HEK293 (cell line): ENCODE data around the gene C16orf74.

Source experiments
- CTCF ChIA-PET: fragments of 350-600 bp; formaldehyde crosslinking; extraction: SDS; loops from one replicate; lab custom pipeline; 2021; ENCODE audit warnings: antibody characterized with exemption; lab: Yijun Ruan, JAX
- POLR2A ChIA-PET: fragments of 300-600 bp; formaldehyde crosslinking; extraction: SDS; loops from one replicate; lab custom pipeline; 2020; ENCODE audit warnings: antibody characterized with exemption, inconsistent platforms; lab: Yijun Ruan, JAX
- H3K27ac ChIP-seq: fragments of 200-500 bp; sonication (Bioruptor generic); 2 replicates; pipeline ENCODE4 v1.5.1; 2014; ENCODE audit warnings: low read depth, low read length, control low read depth, inconsistent platforms; ENCODE audit errors: extremely low read depth
- H3K36me3 ChIP-seq, 2 experiments: fragments of 200-500 bp in 1 of 2; sonication (Bioruptor generic) in 1 of 2; 1 replicate in 1 of 2; 2 replicates in 1 of 2; pipeline ENCODE4 v1.5.1; 2014 to 2017; ENCODE audit warnings: inconsistent platforms in 2 of 2, low read length in 2 of 2; ENCODE audit not compliant: control insufficient read depth in 2 of 2, insufficient read depth in 1 of 2
- H3K4me1 ChIP-seq: fragments of 200-500 bp; sonication (Bioruptor generic); 2 replicates; pipeline ENCODE4 v1.5.1; 2014; ENCODE audit warnings: mild to moderate bottlenecking, low read length, inconsistent platforms; ENCODE audit not compliant: control insufficient read depth, insufficient read depth
- H3K4me3 ChIP-seq: 2 replicates; pipeline ENCODE4 v1.5.1; 2011; ENCODE audit warnings: low read depth, mild to moderate bottlenecking, control low read depth, low read length, moderate library complexity
- H3K9me3 ChIP-seq: fragments of 200-500 bp; sonication (Bioruptor generic); 2 replicates; pipeline ENCODE4 v1.5.1; 2014; ENCODE audit warnings: low read depth, low read length, inconsistent platforms; ENCODE audit not compliant: control insufficient read depth, insufficient read depth
- ZFP37 ChIP-seq: fragments of 450-650 bp; formaldehyde crosslinking; IDR thresholded peaks from 2 replicates; pipeline ENCODE4 v1.5.1; 2016; ENCODE audit warnings: missing biosample characterization, missing genetic modification characterization
- ZNF19 ChIP-seq: fragments of 450-650 bp; formaldehyde crosslinking; IDR thresholded peaks from 2 replicates; pipeline ENCODE4; 2016; ENCODE audit warnings: missing biosample characterization, missing genetic modification characterization, low read depth
- ZNF239 ChIP-seq: fragments of 450-650 bp; formaldehyde crosslinking; IDR thresholded peaks from 2 replicates; pipeline ENCODE4 v1.5.1; 2016; ENCODE audit warnings: missing biosample characterization, missing genetic modification characterization
- ZNF660 ChIP-seq: fragments of 450-650 bp; IDR thresholded peaks from 2 replicates; pipeline ENCODE4 v1.5.1; 2018; ENCODE audit warnings: missing biosample characterization, mild to moderate bottlenecking, missing genetic modification characterization
- ZSCAN30 ChIP-seq: fragments of 450-650 bp; IDR thresholded peaks from 2 replicates; pipeline ENCODE4 v1.5.1; 2018; ENCODE audit warnings: missing biosample characterization, mild to moderate bottlenecking, missing genetic modification characterization, moderate library complexity
- TF ChIP-seq, protein P1 (sequence below): fragments of 450-650 bp; formaldehyde crosslinking; IDR thresholded peaks from 2 replicates; pipeline ENCODE4 v1.5.1; 2016; ENCODE audit warnings: missing biosample characterization, missing genetic modification characterization
- TF ChIP-seq, protein P2 (sequence below): fragments of 450-650 bp; formaldehyde crosslinking; IDR thresholded peaks from 2 replicates; pipeline ENCODE4 v1.5.1; 2016; ENCODE audit warnings: missing biosample characterization, missing genetic modification characterization
- TF ChIP-seq, protein P3 (sequence below): fragments of 450-650 bp; formaldehyde crosslinking; IDR thresholded peaks from 2 replicates; pipeline ENCODE4 v1.5.1; 2016; ENCODE audit warnings: missing biosample characterization, missing genetic modification characterization
- TF ChIP-seq, protein P4 (sequence below): fragments of 450-650 bp; formaldehyde crosslinking; IDR thresholded peaks from 2 replicates; pipeline ENCODE4 v1.5.1; 2016; ENCODE audit warnings: missing biosample characterization, missing genetic modification characterization
- TF ChIP-seq, protein P5 (sequence below): fragments of 450-650 bp; formaldehyde crosslinking; IDR thresholded peaks from 2 replicates; pipeline ENCODE4 v1.5.1; 2016; ENCODE audit warnings: missing biosample characterization, missing genetic modification characterization
- TF ChIP-seq, protein P6 (sequence below): fragments of 450-650 bp; formaldehyde crosslinking; IDR thresholded peaks from 2 replicates; pipeline ENCODE4 v1.5.1; 2016; ENCODE audit warnings: missing biosample characterization, missing genetic modification characterization

Gene C16orf74

DNA sequence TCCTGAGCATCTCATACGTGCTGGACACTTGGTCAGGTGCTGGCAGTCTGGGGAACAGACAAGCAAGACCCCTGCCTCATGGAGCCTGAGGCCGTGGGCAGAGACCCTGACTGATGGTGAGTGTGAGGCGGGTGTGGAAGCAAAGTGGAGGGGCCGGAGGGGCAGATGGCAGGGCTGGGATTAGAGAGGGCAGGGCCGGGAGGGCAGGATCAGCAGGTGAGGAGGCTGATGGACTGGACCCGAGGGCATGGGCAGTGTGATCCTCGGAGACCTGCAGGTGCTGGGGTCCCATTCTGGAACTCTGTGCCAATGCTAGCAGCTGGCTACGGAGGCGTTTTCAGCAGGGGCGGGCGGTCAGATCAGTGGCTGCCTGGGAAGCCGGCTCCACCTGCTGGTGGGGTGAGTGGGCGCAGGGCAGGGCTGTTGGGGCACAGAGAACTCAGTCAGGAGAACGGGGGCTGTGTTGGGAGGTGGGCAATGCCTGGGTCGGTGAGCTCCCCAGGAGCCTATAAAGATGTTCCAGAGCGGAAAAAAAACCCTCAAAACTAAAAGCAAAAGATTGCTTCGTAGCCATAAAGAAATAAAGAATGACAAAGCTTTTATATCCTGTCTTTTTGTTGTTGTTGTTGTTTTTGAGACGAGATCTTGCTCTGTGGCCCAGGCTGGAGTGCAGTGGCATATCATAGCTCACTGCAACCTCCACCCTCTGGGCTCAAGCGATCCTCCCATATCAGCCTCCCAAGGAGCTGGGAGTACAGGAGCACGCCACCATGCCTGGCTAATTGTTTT is 8.9 kb upstream of the C16orf74 start (continued):
- TF ChIP-seq, protein P1, sequence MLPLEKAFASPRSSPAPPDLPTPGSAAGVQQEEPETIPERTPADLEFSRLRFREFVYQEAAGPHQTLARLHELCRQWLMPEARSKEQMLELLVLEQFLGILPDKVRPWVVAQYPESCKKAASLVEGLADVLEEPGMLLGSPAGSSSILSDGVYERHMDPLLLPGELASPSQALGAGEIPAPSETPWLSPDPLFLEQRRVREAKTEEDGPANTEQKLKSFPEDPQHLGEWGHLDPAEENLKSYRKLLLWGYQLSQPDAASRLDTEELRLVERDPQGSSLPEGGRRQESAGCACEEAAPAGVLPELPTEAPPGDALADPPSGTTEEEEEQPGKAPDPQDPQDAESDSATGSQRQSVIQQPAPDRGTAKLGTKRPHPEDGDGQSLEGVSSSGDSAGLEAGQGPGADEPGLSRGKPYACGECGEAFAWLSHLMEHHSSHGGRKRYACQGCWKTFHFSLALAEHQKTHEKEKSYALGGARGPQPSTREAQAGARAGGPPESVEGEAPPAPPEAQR (tag by site-specific recombination): no peak
- TF ChIP-seq, protein P2, sequence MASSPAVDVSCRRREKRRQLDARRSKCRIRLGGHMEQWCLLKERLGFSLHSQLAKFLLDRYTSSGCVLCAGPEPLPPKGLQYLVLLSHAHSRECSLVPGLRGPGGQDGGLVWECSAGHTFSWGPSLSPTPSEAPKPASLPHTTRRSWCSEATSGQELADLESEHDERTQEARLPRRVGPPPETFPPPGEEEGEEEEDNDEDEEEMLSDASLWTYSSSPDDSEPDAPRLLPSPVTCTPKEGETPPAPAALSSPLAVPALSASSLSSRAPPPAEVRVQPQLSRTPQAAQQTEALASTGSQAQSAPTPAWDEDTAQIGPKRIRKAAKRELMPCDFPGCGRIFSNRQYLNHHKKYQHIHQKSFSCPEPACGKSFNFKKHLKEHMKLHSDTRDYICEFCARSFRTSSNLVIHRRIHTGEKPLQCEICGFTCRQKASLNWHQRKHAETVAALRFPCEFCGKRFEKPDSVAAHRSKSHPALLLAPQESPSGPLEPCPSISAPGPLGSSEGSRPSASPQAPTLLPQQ (tag by site-specific recombination): no peak
- TF ChIP-seq, protein P3, sequence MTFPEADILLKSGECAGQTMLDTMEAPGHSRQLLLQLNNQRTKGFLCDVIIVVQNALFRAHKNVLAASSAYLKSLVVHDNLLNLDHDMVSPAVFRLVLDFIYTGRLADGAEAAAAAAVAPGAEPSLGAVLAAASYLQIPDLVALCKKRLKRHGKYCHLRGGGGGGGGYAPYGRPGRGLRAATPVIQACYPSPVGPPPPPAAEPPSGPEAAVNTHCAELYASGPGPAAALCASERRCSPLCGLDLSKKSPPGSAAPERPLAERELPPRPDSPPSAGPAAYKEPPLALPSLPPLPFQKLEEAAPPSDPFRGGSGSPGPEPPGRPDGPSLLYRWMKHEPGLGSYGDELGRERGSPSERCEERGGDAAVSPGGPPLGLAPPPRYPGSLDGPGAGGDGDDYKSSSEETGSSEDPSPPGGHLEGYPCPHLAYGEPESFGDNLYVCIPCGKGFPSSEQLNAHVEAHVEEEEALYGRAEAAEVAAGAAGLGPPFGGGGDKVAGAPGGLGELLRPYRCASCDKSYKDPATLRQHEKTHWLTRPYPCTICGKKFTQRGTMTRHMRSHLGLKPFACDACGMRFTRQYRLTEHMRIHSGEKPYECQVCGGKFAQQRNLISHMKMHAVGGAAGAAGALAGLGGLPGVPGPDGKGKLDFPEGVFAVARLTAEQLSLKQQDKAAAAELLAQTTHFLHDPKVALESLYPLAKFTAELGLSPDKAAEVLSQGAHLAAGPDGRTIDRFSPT (tag by site-specific recombination): no peak
- TF ChIP-seq ZSCAN30 (tag by site-specific recombination): no peak
- TF ChIP-seq, protein P4, sequence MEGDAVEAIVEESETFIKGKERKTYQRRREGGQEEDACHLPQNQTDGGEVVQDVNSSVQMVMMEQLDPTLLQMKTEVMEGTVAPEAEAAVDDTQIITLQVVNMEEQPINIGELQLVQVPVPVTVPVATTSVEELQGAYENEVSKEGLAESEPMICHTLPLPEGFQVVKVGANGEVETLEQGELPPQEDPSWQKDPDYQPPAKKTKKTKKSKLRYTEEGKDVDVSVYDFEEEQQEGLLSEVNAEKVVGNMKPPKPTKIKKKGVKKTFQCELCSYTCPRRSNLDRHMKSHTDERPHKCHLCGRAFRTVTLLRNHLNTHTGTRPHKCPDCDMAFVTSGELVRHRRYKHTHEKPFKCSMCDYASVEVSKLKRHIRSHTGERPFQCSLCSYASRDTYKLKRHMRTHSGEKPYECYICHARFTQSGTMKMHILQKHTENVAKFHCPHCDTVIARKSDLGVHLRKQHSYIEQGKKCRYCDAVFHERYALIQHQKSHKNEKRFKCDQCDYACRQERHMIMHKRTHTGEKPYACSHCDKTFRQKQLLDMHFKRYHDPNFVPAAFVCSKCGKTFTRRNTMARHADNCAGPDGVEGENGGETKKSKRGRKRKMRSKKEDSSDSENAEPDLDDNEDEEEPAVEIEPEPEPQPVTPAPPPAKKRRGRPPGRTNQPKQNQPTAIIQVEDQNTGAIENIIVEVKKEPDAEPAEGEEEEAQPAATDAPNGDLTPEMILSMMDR (tag by site-specific recombination): peak; percentile 67
- no peak for TF ChIP-seq ZNF239 (tag by site-specific recombination)

DNA sequence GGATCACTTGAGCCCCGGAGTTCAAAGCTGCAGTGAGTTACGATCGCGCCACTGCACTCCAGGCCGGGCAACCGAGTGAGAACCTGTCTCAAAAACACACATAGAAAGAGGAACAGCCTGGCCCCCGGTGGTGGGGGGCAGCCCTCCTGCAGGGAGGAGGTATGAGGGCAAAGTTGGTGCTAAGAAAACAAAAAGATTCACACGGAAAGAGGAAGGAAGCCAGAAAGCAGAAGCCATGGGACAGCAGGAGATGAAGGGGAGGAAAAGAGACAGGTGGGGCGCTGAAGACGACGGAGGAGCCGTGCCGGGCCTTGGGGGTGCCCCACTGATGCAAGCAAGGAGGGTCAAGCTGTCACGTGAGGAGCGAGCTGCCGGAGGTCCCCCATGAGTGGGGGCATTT is 8.2 kb upstream of the C16orf74 start:
- CTCF ChIA-PET: interaction anchor here (0.7 to 1.2 kb wide), 4 partner anchors 13 to 40 kb away, joined by 3 to 6 read pairs (median 5); no protein-coding TSS in a partner anchor

DNA sequence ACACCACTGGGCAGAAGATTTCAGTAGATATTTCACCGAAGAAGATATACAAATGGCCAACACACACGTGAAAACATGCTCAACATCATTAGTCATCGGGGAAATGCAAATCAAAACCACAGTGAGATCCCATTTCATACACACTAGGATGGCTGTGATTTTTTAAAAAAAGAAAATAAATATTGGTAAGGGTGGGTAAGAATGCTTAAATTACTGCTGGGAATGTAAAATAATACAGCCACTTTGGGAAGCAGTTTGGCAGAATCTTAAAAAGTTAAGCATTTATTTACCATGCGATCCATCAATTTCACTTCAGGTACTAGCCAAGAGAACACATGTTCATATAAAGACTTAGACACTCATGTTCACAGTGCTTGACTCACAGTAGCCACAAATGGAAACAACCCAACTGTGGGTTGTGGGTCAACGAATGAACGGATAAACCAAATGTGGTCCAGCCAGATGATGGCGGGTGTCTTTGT is 6.5 kb upstream of the C16orf74 start:
- Histone ChIP-seq H3K36me3 (no peaks in the 10 kb centered on the region), H3K4me1 (no peaks in the 10 kb centered on the region), H3K9me3 (no peaks in the 10 kb centered on the region), H3K4me3 (no peak overlapping the region), H3K27ac (no peak overlapping the region)
- TF ChIP-seq ZFP37 (tag by site-specific recombination): no peak
- peak; percentile 65; the same call in 1 of the 2 replicates for TF ChIP-seq ZNF660 (tag by site-specific recombination)
- TF ChIP-seq, protein P5, sequence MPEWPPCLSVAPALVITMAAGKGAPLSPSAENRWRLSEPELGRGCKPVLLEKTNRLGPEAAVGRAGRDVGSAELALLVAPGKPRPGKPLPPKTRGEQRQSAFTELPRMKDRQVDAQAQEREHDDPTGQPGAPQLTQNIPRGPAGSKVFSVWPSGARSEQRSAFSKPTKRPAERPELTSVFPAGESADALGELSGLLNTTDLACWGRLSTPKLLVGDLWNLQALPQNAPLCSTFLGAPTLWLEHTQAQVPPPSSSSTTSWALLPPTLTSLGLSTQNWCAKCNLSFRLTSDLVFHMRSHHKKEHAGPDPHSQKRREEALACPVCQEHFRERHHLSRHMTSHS (tag by site-specific recombination): no peak
- POLR2A ChIA-PET: no interaction called here
- CTCF ChIA-PET: no interaction called here

More for the DNA sequence above, 8.2 kb upstream of the C16orf74 start:
- Histone ChIP-seq H3K4me1 (no peaks in the 10 kb centered on the region), H3K36me3 (no peaks in the 10 kb centered on the region), H3K9me3 (no peaks in the 10 kb centered on the region), H3K4me3 (no peak overlapping the region)
- POLR2A ChIA-PET: no interaction called here
- no peak for TF ChIP-seq ZNF19 (tag by site-specific recombination)
- TF ChIP-seq, protein P6, sequence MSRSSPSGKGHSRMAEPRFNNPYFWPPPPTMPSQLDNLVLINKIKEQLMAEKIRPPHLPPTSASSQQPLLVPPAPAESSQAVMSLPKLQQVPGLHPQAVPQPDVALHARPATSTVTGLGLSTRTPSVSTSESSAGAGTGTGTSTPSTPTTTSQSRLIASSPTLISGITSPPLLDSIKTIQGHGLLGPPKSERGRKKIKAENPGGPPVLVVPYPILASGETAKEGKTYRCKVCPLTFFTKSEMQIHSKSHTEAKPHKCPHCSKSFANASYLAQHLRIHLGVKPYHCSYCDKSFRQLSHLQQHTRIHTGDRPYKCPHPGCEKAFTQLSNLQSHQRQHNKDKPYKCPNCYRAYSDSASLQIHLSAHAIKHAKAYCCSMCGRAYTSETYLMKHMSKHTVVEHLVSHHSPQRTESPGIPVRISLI (tag by site-specific recombination): no peak
- TF ChIP-seq, all 188 proteins: peak for 0
- H3K27ac ChIP-seq: no peak overlapping the region
